Stimulated activated CD4-positive, alpha-beta T cell treated with anti-CD3 and anti-CD28 coated beads, Interleukin-4, amount 100 ng/mL, for 48 hours (primary cell): Measurements from ENCODE around the gene TTYH3.
"Not testable (repeated sequence)": the region's sequence is repeated elsewhere in the genome, so short reads cannot be mapped to it uniquely, and the experiment has no call there.

ENCODE experiments used
- DNase-seq, 2 donors: peaks; one replicate each; pipeline ENCODE4 v3.0.0-alpha.2; 2020; ENCODE audit warnings: low read depth in 2 of 2

Gene TTYH3

DNA sequence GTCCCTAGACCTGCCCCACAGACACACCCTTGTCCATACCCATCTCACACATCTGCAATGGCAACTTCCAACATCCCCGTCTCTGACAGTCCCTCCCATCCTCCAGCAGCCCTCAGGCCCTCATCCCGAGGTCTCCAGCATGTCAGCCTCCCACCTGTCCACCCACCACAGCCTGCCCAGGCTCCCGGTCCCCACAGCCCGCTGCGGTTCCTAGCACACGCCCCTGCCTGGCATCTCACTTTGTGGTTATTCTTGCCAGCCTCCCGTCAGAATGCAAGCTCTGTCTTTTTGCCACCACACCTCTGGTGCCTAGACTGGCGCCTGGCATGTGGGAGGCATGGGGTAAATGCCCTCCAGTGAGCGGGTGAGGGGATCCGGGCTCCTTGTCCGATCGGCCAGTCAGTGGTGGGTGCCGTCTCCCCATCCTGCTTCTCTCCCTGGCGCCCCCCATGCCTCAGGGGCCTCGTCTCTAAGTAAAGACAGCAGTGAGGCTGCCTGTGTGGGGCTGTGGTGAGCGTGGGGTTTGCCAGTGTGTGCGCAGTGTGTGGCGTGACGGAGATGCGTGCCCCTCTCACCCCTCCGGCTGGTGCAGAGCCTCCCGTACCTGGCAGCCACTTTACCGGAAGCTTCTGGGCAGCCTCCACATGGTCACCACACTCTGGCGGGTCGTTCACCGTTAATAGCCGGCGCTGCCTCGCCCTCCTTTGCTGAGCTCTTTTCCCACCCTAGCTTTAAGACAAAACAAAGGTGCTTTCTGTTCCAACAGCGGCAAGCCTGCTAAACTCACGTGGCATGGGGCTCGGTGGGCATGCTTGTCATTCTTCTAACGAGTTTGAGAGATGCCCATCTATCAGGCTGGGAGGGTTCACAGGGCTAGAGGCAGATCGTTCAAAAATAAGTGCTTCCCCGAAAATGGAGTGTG lies 28.5 kb upstream of the TTYH3 start:
- DNase-seq, result no peak

- DNase-seq, result no peak
These were observed 27.1 kb upstream of the TTYH3 start for GRCh38 chr7:2604608-2605174.

GRCh38 chr7:2605608-2606538 lies 25.9 kb upstream of the TTYH3 start:
- no peak for DNase-seq

DNA sequence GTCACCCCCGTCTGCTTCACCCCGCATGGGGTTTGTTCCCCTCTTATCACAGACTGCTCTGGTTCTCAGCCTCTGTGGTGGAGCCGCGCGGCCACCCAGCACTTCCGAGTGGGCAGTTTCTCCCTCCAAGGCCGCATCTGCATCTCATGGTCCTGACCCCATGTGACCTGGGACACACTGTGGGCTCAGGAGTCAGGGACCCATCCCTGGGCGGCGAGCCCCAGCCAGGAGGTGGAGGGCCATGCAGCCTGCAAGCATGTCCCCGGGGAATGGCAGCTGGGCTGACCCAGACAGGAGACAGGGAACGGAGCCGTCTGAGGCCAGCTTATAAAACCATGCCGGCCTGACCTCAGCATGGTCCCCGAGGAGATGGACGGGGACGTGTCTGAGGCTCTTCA lies 25.2 kb upstream of the TTYH3 start:
- no peak for DNase-seq

DNA sequence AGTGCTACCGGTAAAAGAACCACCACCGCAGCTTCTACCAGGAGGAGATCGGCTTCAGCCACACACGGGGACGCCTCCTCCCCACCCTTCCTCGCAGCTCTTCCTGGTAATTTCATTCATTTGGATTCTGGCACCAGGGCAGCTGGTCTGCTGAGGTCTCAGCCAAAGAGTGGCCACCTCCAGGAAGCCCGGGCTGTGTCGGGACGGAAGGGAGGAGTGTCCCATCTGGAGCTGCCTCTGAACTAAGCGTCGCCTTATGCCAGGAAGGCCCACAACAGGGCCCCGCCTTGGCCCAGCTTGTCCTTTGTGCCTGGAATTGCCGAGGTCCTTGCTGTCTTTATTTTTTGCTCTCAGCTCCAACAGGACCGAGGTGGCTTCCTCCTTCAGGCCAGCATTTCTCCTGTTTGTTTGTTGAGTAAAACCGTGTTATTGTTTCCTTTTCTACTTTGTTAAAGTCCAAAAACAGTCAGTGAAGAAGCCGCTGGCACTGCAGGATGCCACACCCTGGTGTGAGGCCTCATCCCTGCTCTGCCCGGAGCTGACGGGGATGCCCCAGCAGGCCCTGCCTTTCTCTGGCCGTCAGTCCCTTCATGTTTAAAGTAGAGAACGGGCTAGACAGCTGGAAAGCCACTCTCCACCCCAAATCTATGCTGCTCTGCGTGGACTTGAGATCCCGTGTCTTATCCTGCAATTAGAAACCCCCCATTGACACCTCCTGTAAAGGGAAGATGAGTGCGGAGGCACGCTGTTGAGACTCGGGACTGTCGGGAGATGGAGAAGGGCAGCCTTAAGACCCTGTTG lies 24.5 kb upstream of the TTYH3 start:
- DNase-seq, result no peak

DNA sequence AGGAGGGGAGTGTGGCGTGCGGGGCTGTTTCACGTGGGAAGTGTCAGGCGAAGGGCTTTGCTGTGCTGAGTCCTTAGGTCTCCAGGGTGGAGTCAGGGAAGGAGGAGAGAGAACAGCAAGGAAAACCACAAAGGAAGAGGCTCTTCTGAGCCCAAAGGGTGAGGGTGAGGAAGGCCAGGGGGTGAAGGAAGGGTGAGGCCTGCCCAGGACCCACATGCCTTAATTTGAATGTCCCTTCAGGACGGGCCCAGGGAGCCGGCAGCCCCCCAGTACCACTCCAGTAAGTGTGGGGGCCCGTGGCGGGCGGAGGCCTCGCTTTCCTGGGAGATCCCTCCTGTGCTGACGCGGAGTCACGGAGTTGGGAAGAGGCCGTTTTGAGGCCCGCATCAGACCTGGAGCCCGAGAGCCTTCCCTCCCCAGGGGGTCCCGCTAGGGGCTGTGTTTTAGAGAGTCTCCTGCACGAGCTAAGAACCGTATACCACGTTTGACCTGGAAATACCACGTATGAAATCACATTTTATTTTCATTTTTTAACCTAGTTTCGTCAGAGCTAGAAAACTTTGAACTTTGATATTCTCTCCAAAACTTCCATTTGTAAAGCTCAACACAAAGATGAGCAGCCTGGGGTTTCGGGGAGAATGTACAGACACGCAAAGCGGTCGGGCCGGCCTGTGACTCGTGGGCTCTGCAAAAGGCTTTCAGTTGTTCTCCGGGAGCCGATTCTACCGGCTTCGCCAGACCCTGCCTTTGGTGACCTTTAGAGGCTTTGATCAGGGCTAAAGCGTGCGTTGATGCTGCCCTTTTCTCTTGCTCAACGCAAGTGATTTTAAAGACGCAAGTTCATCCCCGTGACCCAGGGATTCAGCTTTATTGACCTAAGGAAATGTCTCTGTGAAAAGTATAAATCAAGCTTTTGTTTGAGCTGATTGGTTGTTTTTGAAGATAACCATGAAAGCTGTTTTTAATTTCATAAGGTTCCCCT lies 23.6 kb upstream of the TTYH3 start:
- no peak for DNase-seq

GRCh38 chr7:2608921-2609411 lies 22.8 kb upstream of the TTYH3 start:
- no peak for DNase-seq

DNA sequence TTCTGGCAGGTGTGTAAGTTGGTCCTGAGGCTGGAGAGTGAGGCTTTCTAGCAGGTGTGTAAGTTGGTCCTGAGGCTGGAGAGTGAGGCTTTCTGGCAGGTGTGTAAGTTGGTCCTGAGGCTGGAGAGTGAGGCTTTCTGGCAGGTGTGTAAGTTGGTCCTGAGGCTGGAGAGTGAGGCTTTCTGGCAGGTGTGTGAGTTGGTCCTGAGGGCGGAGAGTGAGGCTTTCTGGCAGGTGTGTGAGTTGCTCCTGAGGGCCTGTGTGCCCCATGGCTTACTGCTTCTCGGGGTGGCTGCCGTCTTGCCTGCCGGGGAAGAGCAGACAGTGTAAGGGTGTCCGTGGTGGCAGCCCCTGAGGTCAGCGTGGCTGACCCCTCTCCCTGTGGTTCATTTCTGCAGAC lies 22.1 kb upstream of the TTYH3 start:
- DNase-seq, result not testable (repeated sequence)

- no peak for DNase-seq
These were observed 21.3 kb upstream of the TTYH3 start for GRCh38 chr7:2610466-2610865.

GRCh38 chr7:2610898-2611297 lies 20.9 kb upstream of the TTYH3 start:
- no peak for DNase-seq

- no peak for DNase-seq
These were observed 20.4 kb upstream of the TTYH3 start for GRCh38 chr7:2611401-2611800.

- no peak for DNase-seq
These were observed 19.9 kb upstream of the TTYH3 start for GRCh38 chr7:2611922-2612321.

DNA sequence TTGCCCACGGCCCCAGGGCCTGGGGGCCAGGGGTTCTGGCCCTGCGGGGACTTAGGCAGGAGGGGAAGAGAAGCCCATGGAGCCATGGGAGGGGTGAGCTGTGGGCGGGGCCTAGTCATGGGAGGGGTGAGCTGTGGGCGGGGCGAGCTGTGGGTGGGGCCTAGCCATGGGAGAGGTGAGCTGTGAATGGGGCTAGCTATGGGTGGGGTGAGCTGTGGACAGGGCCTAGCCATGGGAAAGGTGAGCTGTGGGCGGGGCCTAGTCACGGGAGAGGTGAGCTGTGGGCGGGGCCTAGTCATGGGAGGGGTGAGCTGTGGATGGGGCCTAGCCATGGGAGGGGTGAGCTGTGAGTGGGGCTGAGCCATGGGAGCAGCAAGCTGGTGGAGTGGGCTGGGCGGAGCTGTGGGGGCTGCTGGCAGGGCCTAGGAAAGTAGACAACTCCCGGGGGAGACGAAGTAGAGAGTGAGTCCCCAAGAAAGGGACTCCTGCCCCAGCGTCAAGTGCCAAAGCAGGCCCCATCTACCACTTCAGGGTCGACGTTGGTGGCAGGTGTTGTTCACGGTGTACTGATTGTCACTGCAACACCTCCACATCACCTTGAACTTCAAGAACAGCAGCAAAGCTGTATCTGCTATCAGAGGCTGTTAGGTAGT lies 19.2 kb upstream of the TTYH3 start:
- no peak for DNase-seq

GRCh38 chr7:2613098-2613930 lies 18.5 kb upstream of the TTYH3 start:
- no peak for DNase-seq

- no peak for DNase-seq
These were observed 17.7 kb upstream of the TTYH3 start for GRCh38 chr7:2613931-2614600.

DNA sequence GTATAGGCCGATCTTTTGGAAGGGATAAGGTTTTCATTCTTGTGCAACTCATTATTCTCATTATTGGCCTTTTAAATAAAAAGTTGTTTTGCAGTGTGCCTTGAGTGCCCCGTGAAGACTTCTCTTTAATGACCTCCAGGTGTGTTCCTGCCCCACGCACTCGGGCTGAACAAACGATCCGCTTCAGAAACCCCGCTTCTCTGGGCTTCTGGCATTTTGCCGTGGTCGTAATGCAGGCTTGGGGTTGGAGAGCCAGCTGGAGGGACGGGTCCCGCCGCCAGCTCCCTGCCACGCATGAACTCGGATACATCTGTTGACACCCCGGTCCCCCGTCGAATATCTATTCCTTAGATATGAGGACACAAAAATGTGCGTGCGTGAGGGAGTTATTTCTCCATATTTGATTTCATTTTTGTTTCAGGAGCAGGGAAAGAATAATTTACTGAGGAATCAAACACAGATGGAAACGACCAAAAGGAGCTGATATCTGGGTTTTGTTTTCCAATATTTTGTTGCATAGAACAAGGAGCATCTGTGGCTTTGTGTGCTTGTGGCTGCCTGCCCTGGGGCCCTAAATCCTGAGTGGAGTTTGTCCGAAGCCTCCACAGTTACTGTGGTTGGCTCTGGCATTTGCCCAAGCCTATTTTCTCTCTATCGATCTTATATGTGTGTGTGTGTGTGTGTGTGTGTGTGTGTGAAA lies 17.0 kb upstream of the TTYH3 start:
- DNase-seq, result no peak
